C4-2B (cell line): ENCODE measurements around the gene SRBD1.

Experiments used
- H3K27ac ChIP-seq: fragments of 450-650 bp; 2 replicates; pipeline ENCODE4 v1.5.1; 2017
- ZFX ChIP-seq: fragments of 450-650 bp; IDR thresholded peaks from 2 replicates; pipeline ENCODE4 v1.6.1; 2017
- TF ChIP-seq, protein P1 (sequence below): fragments of 450-650 bp; conservative IDR thresholded peaks from 2 replicates; pipeline ENCODE4 v1.5.1; 2017; ENCODE audit warnings: mild to moderate bottlenecking

SRBD1 gene

DNA sequence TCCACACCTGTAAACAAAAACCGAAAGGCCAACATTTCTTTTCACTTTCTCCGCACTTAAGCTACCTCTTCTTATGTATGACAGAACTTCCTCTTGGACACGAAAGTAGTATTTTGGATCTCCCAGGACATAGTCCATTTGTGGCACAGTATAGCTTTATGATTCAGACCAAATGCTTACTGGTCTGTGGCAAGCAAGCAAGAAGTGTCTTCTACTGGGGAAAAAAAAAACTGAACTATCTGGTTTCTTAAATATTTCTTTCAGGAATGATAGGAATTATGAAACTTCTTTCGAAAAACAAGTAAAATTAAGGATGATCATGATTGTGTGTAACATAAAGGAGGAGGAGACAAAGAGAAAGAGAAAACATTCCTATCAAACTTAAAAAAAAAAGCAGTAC, 33.6 kb downstream of the SRBD1 start:
- no peak for TF ChIP-seq ZFX
- TF ChIP-seq, protein P1, sequence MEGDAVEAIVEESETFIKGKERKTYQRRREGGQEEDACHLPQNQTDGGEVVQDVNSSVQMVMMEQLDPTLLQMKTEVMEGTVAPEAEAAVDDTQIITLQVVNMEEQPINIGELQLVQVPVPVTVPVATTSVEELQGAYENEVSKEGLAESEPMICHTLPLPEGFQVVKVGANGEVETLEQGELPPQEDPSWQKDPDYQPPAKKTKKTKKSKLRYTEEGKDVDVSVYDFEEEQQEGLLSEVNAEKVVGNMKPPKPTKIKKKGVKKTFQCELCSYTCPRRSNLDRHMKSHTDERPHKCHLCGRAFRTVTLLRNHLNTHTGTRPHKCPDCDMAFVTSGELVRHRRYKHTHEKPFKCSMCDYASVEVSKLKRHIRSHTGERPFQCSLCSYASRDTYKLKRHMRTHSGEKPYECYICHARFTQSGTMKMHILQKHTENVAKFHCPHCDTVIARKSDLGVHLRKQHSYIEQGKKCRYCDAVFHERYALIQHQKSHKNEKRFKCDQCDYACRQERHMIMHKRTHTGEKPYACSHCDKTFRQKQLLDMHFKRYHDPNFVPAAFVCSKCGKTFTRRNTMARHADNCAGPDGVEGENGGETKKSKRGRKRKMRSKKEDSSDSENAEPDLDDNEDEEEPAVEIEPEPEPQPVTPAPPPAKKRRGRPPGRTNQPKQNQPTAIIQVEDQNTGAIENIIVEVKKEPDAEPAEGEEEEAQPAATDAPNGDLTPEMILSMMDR = no peak
- H3K27ac ChIP-seq = no peak overlapping the region

DNA sequence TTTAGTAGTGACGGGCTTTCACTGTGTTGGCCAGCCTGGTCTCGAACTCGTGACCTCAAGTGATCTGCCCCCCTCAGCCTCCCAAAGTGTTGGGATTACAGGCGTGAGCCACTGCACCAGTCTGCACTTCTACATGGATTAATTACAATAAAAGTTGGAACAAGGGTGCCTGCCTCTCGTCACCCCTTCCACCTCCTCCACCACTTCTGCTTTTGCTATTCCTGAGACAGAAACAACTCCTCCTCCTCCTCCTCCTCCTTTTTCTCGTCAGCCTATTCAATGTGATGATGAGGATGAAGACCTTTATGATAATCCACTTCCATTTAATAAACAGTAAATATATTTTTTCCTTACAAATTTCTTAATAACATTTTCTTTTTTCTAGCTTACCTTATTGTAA, 35.2 kb downstream of the SRBD1 start:
- no peak overlapping the region for H3K27ac ChIP-seq
- no peak for TF ChIP-seq ZFX
- TF ChIP-seq, protein P1 = no peak

DNA sequence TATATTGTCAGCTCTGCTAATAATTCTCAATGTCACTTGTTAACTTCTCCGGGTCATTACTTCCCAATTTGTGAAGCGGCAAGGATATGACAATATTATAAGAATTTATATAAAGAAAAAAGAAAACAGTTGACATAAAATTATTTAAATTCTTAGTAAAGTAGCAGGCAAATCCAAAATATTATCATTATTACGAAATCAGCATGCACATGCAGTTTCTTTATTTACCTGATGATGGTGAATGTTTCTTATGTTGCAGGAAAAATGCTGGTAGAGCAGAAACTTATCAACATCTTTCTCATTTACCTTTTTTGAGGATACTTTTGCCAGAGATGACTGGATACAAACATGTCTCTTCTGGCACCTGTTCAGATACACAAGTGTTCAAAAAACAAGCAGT, 38.1 kb downstream of the SRBD1 start:
- no peak overlapping the region for H3K27ac ChIP-seq
- no peak for TF ChIP-seq ZFX
- TF ChIP-seq, protein P1 = no peak

DNA sequence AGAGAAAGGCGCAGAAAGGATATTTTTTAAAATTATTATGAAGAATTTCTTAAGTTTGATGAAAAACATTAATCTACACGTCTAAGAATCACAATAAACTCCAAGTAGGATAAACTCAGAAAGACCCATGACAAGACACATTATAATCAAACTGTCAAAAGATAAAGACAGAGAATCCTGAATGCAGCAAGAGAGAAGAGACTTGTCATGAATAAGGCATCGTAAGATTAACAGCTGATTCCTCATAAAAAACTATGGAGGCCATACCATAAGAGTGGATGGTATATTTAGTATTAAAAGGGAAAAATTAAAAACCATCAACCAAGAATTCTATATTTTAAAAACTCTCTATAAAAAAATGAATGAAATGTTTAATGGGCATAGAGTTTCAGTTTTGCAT, 39.1 kb downstream of the SRBD1 start:
- no peak for TF ChIP-seq ZFX
- TF ChIP-seq, protein P1 = no peak
- H3K27ac ChIP-seq = no peak overlapping the region

DNA sequence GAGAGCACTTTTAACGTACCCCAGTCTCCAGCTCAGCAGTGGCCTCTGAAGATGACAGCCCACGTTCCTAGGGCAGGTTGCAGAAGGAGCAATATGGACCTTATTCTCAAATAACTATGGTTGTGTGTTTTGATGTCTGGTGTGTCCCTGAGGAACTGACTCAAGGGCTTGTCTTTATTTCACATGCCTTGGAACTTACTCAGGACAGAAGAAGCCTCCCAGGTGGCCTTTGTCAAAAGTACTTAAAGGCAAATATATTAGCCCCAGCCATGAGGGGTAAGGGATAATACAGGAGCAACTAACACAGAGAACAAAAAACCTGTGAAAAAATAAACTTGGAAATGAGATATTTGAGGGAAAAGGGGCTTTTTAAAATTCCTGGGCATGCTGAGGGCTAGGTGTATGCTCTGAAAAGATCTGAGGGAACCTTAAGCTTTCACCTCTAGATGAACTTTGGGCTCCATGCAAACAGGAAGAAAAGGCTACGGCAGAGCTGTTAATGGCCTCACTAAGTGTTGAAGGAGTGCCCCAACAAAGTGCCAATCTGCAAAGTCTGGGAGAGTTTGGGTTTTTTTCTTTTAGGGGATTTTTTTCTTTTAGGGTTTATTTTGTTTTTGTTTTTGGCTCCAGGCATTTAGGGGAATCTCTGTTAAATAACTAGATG, 40.3 kb downstream of the SRBD1 start:
- H3K27ac ChIP-seq = no peak overlapping the region
- no peak for TF ChIP-seq ZFX
- TF ChIP-seq, protein P1 = no peak

DNA sequence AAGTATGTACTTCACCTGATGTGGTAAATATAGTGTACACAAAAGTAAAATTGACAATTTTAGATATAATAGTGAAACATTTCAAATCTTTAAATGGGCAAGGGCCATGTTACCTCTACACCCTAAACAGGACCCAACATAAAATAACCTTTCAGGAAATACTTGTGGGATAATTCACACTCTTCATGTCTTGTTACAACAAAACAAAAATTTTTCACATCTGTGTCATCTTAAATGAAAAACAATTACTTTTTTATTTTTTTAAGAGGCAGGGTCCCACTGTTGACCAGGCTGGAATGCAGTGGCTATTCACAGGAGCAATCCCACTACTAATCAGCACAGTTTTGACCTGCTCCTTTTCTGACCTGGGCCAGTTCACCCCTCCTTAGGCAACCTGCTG, 42.1 kb downstream of the SRBD1 start:
- TF ChIP-seq, protein P1 = no peak
- TF ChIP-seq ZFX = no peak
- H3K27ac ChIP-seq = no peak overlapping the region

DNA sequence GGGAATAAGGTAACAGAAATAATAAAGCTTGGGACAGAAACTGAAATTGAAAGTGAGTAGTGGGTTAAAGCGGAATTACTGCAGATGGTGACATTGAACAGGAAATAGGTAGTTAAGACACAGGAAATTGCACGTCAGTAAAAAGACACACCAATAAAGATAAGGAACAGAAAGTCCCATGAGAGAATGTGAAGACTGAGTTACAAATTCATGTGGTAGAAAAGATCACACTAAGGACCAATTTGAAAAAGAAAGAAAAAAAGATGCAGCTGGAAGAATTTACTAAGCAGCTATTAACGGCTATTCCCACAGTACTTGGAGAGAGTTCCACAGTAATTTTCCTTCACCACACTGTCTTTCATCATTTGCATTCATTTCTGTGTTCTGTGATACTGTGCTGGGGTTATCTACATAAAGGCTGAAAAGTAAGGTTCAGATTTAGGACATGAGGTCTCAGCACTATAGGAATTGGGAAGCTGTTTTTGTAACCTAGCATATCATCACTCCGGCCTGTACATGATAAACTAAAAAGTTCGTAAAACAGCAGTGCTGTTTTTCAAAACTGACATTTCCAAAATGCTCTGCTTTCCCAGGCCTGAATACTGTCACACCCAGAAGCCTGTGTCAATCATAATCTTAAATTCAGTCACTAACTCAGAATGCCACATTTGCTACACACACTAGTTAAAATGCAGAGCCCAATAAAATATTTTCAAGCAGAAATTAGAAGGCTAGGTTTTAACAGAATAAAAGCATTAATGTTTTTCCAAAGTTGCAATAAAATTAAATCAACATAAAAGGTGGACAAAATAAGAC, 42.9 kb downstream of the SRBD1 start:
- TF ChIP-seq ZFX = no peak
- TF ChIP-seq, protein P1 = no peak
- no peak overlapping the region for H3K27ac ChIP-seq
